GM19468 (cell line): ENCODE results near the gene SART3.
"Not testable (repeated sequence)": the region's sequence is repeated elsewhere in the genome, so short reads cannot be mapped to it uniquely, and the experiment has no call there.

Experiments used
- ATAC-seq: cut with Tn5 transposase; IDR thresholded peaks from one replicate; pipeline ENCODE4 v1.9.1; 2021; ENCODE audit warnings: mild to moderate bottlenecking, moderate library complexity, moderate number of reproducible peaks; ENCODE audit not compliant: unreplicated experiment; ENCODE audit errors: extremely low read depth

The SART3 gene

DNA sequence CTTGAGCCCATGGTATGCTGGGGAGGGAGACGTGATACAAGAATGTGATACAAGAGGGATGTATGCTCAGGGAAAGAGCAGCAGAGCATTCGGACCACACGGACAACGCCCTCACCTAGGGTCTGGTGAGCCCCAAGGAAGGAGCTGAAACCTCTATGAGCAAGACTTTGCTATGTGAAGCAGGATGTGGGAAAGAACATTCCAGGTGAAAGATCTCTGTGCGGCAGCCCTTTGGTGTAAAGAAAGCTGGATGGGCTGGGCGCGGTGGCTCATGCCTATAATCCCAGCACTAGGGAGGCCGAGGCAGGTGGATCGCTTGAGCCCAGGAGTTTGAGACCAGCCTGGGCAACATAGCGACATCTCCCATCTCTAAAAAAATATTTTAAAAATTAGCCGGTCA lies 62.8 kb downstream of the SART3 start:
- no peak for ATAC-seq

DNA sequence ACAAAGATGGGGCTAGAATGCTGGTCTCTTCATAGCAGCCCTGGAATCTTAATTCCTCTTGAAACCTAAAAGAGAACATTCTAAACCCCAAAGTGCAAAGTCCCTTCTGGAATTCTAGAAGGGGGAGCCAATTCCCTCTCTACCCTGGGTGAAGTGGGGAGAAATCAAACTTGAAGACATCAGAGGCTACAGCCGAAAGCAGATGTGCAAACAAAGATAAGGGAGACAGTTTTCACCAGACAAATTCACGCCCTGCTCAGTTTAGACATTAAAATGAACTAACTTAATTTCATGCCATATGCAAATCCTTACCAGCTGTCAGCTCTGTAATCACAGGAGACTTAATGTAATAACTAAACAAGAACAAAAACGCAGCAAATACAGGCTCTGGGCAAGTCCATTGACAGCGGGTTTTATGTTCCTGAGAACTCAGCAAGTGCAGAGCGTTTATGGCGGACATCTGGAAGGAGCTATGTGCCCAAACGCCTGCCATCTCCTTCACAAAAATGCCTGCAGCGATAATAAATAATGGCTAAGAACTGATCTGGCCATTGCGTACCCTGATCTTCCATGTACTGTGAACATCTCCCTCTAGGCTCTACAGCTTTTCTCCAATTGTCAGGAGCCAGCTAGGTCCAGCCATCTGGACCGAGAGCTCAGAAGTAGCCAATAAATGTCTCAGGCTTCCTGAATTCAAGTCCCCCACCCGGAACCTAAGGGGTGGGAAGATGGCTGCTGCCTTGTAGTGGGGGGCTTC lies 65.0 kb downstream of the SART3 start:
- no peak for ATAC-seq

DNA sequence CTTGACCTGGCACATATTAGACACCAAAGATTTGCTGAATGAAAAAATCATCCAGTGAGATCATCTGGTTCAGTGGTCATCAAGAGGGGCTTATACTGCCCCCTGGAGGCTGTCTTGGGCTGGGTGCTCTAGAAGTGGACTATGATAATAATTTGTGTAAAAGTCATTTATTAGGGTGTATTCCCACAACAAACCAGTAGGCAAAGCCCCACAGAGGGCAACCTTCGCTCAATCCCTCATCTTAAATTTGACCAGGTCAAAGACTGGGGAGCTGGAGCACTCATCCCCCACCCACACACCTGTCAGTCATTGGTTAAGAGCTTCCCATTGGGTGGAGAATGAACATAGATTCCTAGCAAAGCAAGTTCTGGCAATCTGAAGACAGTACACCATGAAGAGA lies 65.9 kb downstream of the SART3 start:
- ATAC-seq = no peak

DNA sequence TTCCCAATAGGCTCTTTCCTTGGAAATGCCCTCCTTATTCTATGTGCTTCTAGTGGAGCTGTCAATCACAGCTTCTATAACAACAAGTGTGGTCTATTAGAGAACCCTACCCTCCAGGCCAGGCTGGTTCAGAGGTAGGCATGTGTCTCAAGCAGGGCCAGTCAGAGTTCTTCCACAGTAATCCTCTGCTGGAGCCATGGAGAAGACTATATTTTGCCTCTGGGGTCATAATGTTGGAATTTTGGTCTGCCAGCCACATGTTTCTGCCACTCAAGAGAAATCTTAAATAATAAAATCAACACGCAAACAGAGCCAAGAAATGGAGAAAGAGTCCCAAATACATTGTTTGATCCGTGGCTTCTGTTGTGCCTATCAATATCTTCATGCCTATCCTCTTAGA lies 69.7 kb downstream of the SART3 start:
- ATAC-seq = no peak

- ATAC-seq = not testable (repeated sequence)
Measured at GRCh38 chr12:108487029-108487428, 73.9 kb downstream of the SART3 start.

DNA sequence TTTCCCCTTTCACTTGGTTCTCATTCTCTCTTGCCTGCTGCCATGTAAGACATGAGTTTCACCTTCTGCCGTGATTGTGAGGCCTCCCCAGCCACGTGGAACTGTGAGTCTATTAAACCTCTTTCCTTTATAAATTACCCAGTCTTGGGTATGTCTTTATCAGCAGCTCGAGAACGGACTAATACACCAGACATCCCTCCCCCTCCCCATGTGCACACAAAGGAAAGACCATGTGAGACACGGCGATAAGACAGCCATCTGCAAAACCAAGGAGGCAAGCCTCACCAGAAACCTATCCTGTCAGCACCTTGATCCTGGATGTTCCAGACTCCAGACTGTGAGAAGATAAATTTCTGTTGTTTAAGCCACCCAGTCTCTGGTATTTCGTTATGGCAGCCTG lies 75.6 kb downstream of the SART3 start:
- not testable (repeated sequence) for ATAC-seq

DNA sequence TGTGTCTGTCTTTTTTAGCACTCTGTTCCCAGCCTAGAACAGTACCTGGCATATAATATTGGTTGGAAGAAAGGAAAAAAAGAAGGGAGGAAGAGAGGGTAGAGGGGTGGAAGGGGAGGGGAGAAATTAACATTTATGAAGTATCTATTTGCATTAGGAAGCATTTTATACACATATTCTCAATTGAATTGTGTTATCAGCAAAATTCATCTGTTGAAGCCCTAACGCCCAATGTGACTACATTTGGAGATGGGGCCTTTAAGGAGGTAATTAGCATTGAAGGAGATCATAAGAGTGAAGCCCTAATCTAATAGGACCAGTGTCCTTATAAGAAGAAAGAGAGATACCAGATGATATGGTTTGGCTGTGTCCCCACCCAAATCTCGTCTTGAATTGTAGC lies 76.1 kb downstream of the SART3 start:
- ATAC-seq = no peak

GRCh38 chr12:108484431-108484830 lies 76.5 kb downstream of the SART3 start:
- ATAC-seq = no peak

- ATAC-seq = no peak
Measured at GRCh38 chr12:108483213-108484059, 77.5 kb downstream of the SART3 start.

DNA sequence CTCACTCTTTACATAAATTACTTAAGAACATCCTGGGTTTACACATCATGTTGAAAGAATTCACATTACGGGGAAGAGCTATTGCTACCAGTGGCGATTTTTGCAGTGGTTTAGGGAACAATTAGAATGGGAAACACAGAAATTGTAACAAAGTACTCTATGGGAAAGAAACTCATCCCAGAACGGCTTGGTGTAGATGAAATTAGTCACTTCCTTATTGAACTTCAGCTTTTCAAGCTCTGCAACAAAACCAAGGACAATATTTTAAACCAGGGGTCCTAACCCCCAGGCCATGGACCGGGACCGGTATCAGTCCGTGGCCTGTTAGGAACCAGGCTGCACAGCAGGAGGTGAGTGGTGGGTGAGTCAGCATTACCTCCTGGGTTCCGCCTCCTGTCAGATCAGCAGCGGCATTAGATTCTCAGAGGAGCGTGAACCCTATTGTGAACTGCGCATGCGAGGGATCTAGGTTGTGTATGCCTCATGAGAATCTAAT lies 78.2 kb downstream of the SART3 start:
- ATAC-seq = no peak

DNA sequence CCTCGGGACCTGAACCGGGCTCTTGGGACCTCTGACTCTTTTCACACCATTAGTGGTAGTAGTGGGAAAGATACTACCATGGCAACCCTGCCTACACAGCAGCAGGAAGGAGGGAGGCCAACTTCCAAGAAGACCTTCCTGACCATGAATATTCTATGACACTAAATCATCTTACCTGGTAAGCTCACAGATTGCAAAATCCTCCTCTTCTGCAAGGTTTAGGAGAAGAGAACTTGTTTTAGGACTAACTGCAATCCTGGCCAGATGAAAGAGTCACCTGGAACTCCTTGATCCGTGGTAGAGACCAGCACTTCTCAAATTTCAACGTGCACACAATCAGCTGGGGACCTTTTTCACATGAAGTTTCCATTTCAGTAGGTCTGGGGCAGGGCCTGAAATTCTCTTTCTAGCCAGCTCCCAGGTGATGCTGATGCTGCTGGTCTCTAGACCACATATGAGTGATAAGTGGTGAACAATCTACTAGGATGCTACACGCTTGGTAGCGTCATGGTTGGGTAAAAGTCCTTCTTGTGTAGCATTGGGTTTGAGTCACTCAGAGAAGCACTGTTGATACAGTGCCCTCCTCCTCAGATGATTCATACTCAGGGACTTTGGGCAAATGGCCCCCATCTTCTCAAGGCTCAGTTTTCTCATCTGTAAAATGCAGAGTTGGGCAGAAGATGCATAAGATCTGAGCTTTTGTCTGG lies 81.5 kb downstream of the SART3 start:
- ATAC-seq = no peak

DNA sequence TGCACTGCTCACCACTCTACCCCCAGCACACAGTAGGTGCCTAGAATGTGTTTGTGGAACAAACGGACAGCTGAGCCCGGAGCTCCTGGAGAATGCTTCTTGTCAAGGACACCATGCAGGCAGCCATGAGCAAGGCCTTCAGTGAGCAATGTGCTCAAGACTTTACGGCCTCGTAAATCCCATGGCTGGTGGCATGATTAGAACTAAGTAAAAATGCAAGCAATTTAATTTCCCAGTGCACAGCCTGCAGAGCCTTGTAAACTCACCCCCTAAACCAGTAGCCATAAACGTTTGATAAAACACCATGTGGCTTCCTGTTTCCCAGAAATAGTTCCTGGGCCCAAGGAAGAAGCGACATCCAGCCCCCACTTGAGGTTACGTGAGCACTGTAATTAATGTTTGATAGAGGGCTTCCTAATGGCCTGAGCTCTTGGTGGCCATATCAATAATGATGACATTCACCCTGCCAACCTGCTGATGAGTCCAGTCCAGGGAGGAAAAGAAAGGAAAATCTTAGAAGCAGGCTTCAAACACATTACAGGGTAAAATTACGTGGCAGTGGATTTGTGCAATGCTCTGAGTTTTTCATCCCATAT lies 82.3 kb downstream of the SART3 start:
- ATAC-seq = no peak

- no peak for ATAC-seq
Measured at GRCh38 chr12:108477881-108478259, 83.1 kb downstream of the SART3 start.

DNA sequence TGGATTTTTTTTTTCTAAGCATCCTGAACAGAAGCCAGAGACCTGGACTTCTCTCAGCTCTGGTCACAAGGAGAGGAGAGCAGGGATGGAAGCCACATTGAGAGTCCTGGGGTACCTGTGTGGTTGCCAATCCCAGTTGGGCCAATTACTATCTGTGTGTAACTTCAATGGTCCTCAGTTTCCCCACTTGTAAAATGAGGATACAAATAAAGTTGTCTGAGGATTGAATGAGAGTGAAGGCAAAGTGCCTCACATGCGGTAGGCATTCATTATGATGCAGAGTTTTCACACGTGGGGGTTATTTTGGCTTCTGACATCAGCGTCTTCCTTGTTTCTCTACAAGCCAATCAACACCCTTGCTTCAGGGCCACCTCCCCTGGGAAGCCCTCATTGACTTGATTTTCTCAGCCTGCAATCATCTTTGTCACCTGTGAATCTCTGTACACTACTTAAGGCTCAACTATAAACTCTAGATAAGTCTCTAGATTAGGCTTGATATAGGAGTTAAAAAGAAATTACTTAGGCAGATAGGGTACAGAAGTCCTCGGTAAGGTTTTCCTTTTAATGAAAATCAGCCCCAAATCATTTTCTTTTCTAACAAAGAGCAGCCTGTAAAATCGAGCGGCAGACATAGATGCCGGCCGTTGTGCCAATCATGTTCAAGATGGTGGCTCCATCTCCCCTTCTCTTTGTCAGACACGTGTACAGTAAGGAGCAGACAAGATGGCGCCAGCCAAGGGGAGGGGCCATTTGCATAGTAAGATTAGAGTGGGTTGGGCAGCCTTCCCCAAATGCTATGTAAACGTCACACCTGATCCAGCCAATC lies 83.7 kb downstream of the SART3 start:
- ATAC-seq = no peak

- no peak for ATAC-seq
Measured at GRCh38 chr12:108475396-108475795, 85.6 kb downstream of the SART3 start.

- ATAC-seq = no peak
Measured at GRCh38 chr12:108473400-108474055, 87.4 kb downstream of the SART3 start.
